ENCODE data around the gene LSM11.

Gene LSM11

DNA sequence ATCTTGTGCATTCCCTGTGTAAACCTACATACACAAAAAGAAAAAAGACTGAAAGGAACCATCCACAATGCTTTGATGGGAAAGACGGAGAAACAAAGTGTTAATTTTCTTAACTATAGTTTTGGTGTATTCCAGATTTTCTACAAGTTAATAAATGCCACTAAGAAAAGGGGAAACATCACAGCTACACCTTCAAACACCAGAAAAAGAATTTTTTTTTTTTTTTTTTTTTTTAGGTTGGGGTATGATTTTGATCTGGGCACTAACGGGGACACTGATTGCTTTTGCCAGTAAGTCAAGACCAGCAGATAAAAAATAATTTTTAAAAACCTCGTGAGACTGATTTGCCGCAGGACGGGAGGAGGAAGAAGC lies 12.6 kb upstream of the LSM11 start:
- H3K27ac ChIP-seq = peak overlapping the region; percentile 79
- no peak for TF ChIP-seq CTCF (conservative IDR thresholded peaks at IDR 0.05)

GRCh38 chr5:157731272-157732129 lies 12.0 kb upstream of the LSM11 start, which contains the start of gene THG1L:
Gene THG1L, plus strand, starts transcription at chr5:157731420. Its CDS starts 21 bp downstream, at chr5:157731441.
- H3K27ac ChIP-seq = peak within 1 kb of the TSS; percentile 79

GRCh38 chr5:157732130-157732514 lies 11.4 kb upstream of the LSM11 start:
- peak overlapping the region; percentile 79 for H3K27ac ChIP-seq

More at GRCh38 chr5:157731272-157732129, 12.0 kb upstream of the LSM11 start, which contains the start of gene THG1L:
- no peak for TF ChIP-seq CTCF (conservative IDR thresholded peaks at IDR 0.05)

GRCh38 chr5:157732596-157733262 lies 10.8 kb upstream of the LSM11 start:
- H3K27ac ChIP-seq = peak overlapping the region; percentile 79
- TF ChIP-seq CTCF (conservative IDR thresholded peaks at IDR 0.05) = no peak

More at GRCh38 chr5:157732130-157732514, 11.4 kb upstream of the LSM11 start:
- no peak for TF ChIP-seq CTCF (conservative IDR thresholded peaks at IDR 0.05)

GRCh38 chr5:157734436-157734835 lies 9.1 kb upstream of the LSM11 start:
- H3K27ac ChIP-seq = peak overlapping the region; percentile 79
- no peak for TF ChIP-seq CTCF (conservative IDR thresholded peaks at IDR 0.05)

- TF ChIP-seq CTCF (conservative IDR thresholded peaks at IDR 0.05) = no peak
Measured at GRCh38 chr5:157735991-157736390, 7.5 kb upstream of the LSM11 start.

More at GRCh38 chr5:157735991-157736390, 7.5 kb upstream of the LSM11 start:
- no peak overlapping the region; the same call in 1 of the 2 replicates for H3K27ac ChIP-seq
